PC-3 (cell line): ENCODE results near the gene KAZN.

ENCODE experiments used
- CTCF ChIP-seq: fragments of 300-600 bp; sonication (generic); conservative IDR thresholded peaks from 2 replicates; pipeline ENCODE4 v1.5.1; 2017; ENCODE audit warnings: antibody characterized with exemption, low read depth, mild to moderate bottlenecking, low read length
- EZH2phosphoT487 ChIP-seq: fragments of 300-600 bp; sonication (generic); IDR thresholded peaks from 2 replicates; pipeline ENCODE4 v1.6.1; 2018; ENCODE audit warnings: mild to moderate bottlenecking, antibody characterized with exemption, low read length, borderline replicate concordance

- TF ChIP-seq EZH2phosphoT487 (no peak), CTCF (no peak)
These were observed 1.3 kb downstream of the KAZN start for GRCh38 chr1:14599800-14600199.
